Fibroblast of lung (primary cell): ENCODE measurements around the gene CFAP68. TPM values are rescaled to one million over a fixed set of nuclear protein-coding genes. Genes with fewer than 3 reads are reported as not detected.
"Not testable (repeated sequence)": the region's sequence is repeated elsewhere in the genome, so short reads cannot be mapped to it uniquely, and the experiment has no call there.

Experiments
- DNase-seq, 2 donors: peaks; one replicate each; pipeline versions ENCODE4 v3.0.0 to v3.0.0-alpha.2; 2010; ENCODE audit warnings: low read depth in 2 of 2
- H2AFZ ChIP-seq: 2 replicates; pipeline ENCODE4 v1.5.1; 2012; ENCODE audit warnings: low read length, control low read depth, inconsistent platforms
- H3K27ac ChIP-seq: 2 replicates; pipeline ENCODE4 v1.5.1; 2011; ENCODE audit warnings: low read length, control low read depth; ENCODE audit not compliant: insufficient read depth
- H3K27me3 ChIP-seq: 2 replicates; pipeline ENCODE4 v1.5.1; 2011; ENCODE audit warnings: mild to moderate bottlenecking, low read length; ENCODE audit not compliant: control insufficient read depth, insufficient read depth
- H3K36me3 ChIP-seq: 2 replicates; pipeline ENCODE4 v1.5.1; 2011; ENCODE audit warnings: low read length; ENCODE audit not compliant: control insufficient read depth, insufficient read depth
- H3K4me1 ChIP-seq: 2 replicates; pipeline ENCODE4 v1.5.1; 2011; ENCODE audit warnings: low read length; ENCODE audit not compliant: control insufficient read depth, insufficient read depth; ENCODE audit errors: extremely low read depth
- H3K4me2 ChIP-seq: 2 replicates; pipeline ENCODE4 v1.5.1; 2011; ENCODE audit warnings: low read length, control low read depth; ENCODE audit not compliant: insufficient read depth; ENCODE audit errors: extremely low read depth
- H3K4me3 ChIP-seq, 4 experiments: fragments of 200-600 bp in 1 of 4; sonication (generic) in 1 of 4; replicated peaks in 1 of 4; 2 replicates each; pipeline ENCODE4 v1.5.1; 2011 to 2016; ENCODE audit warnings: low read length in 4 of 4, low read depth in 3 of 4, mild to moderate bottlenecking in 3 of 4, control low read depth in 2 of 4, inconsistent platforms in 1 of 4, mixed read lengths in 1 of 4; ENCODE audit not compliant: insufficient read depth in 1 of 4; ENCODE audit errors: control extremely low read depth in 1 of 4
- H3K79me2 ChIP-seq: 2 replicates; pipeline ENCODE4 v1.5.1; 2012; ENCODE audit warnings: mild to moderate bottlenecking, low read length, inconsistent platforms; ENCODE audit not compliant: control insufficient read depth, insufficient read depth
- H3K9ac ChIP-seq: 2 replicates; pipeline ENCODE4 v1.5.1; 2011; ENCODE audit warnings: mild to moderate bottlenecking, low read length, control low read depth; ENCODE audit not compliant: insufficient read depth
- H3K9me3 ChIP-seq: 2 replicates; pipeline ENCODE4 v1.5.1; 2012; ENCODE audit warnings: low read depth, low read length; ENCODE audit not compliant: control insufficient read depth, insufficient read depth
- H4K20me1 ChIP-seq: 2 replicates; pipeline ENCODE4 v1.5.1; 2011; ENCODE audit warnings: low read length; ENCODE audit not compliant: control insufficient read depth, insufficient read depth; ENCODE audit errors: extremely low read depth
- EZH2 ChIP-seq: IDR thresholded peaks from 2 replicates; pipeline ENCODE4 v1.5.1; 2012; ENCODE audit warnings: low read length, control low read depth, mild to moderate bottlenecking; ENCODE audit errors: missing control alignments
- polyA plus RNA-seq, 2 donors: library from polyadenylated mRNA; depleted of rRNA in 1 of 2; stranded (reverse) in 1 of 2; unstranded in 1 of 2; fragments of >200 nt; gene quantifications; 2 replicates each; pipeline ENCODE4 v1.2.1, GENCODE V29; 2011 to 2012; ENCODE audit warnings: missing spikeins in 1 of 2
- total RNA-seq: library from RNA; depleted of rRNA; stranded (reverse); fragments of >200 nt; gene quantifications from 2 replicates; pipeline ENCODE4 v1.2.1, GENCODE V29; 2014
- TF ChIP-seq, protein P1 (sequence below), 2 donors: IDR thresholded peaks in 1 of 2; conservative IDR thresholded peaks in 1 of 2; 1 replicate in 1 of 2; 2 replicates in 1 of 2; pipeline ENCODE4 v1.5.1; 2011 to 2012; ENCODE audit warnings: low read length in 2 of 2, control low read depth in 1 of 2, inconsistent platforms in 1 of 2, low read depth in 1 of 2, mild to moderate bottlenecking in 1 of 2

CFAP68 gene
- total and polyA plus RNA-seq, 2 donors (not counting 1 experiment from before 2014, with no cell fraction given), result 19.3 to 21.1 TPM

DNA sequence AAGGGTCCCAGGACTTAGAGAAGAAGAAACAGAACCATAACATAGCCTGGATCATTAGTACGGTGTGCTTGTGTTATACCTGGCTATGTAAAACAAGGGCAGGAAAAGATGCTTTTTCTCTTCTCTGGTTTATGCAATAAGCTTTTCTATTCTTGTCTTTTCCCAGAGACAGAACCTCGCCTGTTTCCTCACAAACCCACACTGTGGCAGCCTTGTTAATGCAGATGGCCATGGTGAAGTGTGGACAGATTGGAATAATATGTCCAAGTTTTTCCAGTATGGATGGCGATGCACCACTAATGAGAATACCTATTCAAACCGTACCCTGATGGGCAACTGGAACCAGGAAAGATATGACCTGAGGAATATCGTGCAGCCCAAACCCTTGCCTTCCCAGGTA, 2.9 kb downstream of the CFAP68 start:
- no peak overlapping the region for H2AFZ ChIP-seq
- no peaks in the 10 kb centered on the region for H3K79me2 ChIP-seq
- TF ChIP-seq, protein P1, sequence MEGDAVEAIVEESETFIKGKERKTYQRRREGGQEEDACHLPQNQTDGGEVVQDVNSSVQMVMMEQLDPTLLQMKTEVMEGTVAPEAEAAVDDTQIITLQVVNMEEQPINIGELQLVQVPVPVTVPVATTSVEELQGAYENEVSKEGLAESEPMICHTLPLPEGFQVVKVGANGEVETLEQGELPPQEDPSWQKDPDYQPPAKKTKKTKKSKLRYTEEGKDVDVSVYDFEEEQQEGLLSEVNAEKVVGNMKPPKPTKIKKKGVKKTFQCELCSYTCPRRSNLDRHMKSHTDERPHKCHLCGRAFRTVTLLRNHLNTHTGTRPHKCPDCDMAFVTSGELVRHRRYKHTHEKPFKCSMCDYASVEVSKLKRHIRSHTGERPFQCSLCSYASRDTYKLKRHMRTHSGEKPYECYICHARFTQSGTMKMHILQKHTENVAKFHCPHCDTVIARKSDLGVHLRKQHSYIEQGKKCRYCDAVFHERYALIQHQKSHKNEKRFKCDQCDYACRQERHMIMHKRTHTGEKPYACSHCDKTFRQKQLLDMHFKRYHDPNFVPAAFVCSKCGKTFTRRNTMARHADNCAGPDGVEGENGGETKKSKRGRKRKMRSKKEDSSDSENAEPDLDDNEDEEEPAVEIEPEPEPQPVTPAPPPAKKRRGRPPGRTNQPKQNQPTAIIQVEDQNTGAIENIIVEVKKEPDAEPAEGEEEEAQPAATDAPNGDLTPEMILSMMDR (conservative IDR thresholded peaks at IDR 0.05 in 1 of 2, IDR thresholded peaks at IDR 0.05 in 1 of 2; ENCODE audit: low read depth in 1 of 2, low read length in 2 of 2), result no peak
- TF ChIP-seq EZH2, result no peak
- no peak for DNase-seq
- H3K4me3 ChIP-seq, result no peak overlapping the region
- no peak overlapping the region for H3K27ac ChIP-seq
- H4K20me1 ChIP-seq, result no peaks in the 10 kb centered on the region
- no peaks in the 10 kb centered on the region for H3K36me3 ChIP-seq
- peaks cover 3% of the 10 kb centered on the region for H3K4me1 ChIP-seq
- no peak overlapping the region for H3K4me2 ChIP-seq
- no peak overlapping the region for H3K9ac ChIP-seq
- no peaks in the 10 kb centered on the region for H3K9me3 ChIP-seq
- H3K27me3 ChIP-seq, result no peaks in the 10 kb centered on the region

GRCh38 chr11:111885053-111885452, 5.7 kb downstream of the CFAP68 start:
- H3K4me1 ChIP-seq, H3K9ac ChIP-seq, H3K9me3 ChIP-seq, H2AFZ ChIP-seq, H3K79me2 ChIP-seq, H4K20me1 ChIP-seq, H3K27ac ChIP-seq, H3K4me2 ChIP-seq, DNase-seq, H3K4me3 ChIP-seq, H3K27me3 ChIP-seq, H3K36me3 ChIP-seq: not testable (repeated sequence)

DNA sequence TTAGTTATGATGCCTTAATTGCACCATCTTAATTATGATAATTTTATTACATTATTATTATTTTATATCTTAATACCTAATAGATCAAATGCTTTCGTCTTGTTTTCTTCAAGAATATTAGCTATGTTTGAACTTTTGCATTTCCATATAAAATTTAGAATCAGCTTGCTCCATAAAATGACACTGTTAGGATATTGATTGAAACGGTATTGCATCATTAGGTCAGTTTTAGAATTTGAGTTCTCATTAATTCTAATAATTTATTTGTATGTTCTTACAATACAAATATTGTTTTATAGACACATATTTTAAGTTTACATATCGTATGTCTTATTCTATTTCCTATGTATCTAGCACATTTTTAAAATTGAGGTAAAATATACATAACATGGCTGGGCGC, 6.7 kb downstream of the CFAP68 start:
- Histone ChIP-seq H3K27me3 (no peaks in the 10 kb centered on the region), H3K79me2 (no peaks in the 10 kb centered on the region), H3K9ac (no peak overlapping the region), H3K4me3 (no peak overlapping the region), H4K20me1 (no peaks in the 10 kb centered on the region), H3K9me3 (no peaks in the 10 kb centered on the region), H3K36me3 (no peaks in the 10 kb centered on the region), H3K27ac (no peak overlapping the region), H2AFZ (no peak overlapping the region), H3K4me2 (no peak overlapping the region), H3K4me1 (no peaks in the 10 kb centered on the region)
- no peak for DNase-seq
- TF ChIP-seq EZH2, result no peak
- TF ChIP-seq, protein P1 (conservative IDR thresholded peaks at IDR 0.05 in 1 of 2, IDR thresholded peaks at IDR 0.05 in 1 of 2; ENCODE audit: low read depth in 1 of 2, low read length in 2 of 2), result no peak
